Hematopoietic multipotent progenitor cell treated with erythropoietin and hydrocortisone succinate and interleukin-3 and kit ligand, for 4 days (in vitro differentiated cells): ENCODE measurements around the gene RGP1.

ENCODE experiments used
- DNase-seq: peaks from one replicate; pipeline ENCODE4 v3.0.0-alpha.2; 2015

The RGP1 gene

GRCh38 chr9:35774907-35775635 lies 26.0 kb downstream of the RGP1 start:
- peak; percentile 63 for DNase-seq

DNA sequence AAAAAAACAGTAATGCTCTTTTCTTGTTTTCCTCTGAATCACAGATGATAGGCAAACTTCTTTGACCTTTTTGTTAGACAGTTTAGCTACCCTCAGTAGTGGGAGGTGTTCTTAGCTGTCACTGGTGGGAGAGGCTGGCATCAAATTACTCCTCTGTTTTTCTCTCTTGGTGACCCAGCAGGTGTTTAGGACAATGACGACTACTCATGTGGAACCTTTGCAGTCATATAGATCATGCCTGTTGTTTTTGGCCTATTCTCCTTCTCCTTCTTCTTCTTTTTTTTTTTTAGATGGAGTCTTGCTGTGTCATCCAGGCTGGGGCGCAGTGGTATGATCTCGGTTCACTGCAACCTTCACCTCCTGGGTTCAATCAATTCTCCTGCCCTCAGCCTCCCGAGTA lies 26.9 kb downstream of the RGP1 start:
- no peak for DNase-seq

DNA sequence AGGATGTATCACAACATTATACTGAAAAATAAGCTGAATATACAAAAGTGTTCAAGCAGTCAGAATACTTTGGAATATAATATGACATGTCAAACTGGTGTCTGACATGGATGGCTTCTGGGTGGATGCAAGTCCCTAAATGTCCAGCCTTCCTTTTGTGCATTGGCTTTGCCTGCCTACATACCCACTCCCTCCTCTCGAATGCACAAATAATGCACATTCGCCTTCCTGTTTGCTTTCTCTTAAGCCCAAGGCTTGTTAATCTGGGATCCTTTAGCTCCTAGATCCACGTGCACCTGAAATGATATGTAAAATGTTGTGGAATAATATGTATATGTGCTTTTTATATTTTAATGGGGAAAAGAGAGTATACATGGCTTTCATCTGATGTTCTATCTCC lies 29.4 kb downstream of the RGP1 start:
- no peak for DNase-seq

GRCh38 chr9:35781066-35781465 lies 32.0 kb downstream of the RGP1 start:
- DNase-seq, result no peak

- no peak for DNase-seq
Observed at GRCh38 chr9:35783418-35783817, 34.3 kb downstream of the RGP1 start.

- no peak for DNase-seq
Observed at GRCh38 chr9:35789541-35789940, 40.5 kb downstream of the RGP1 start.

- no peak for DNase-seq
Observed at GRCh38 chr9:35790025-35790384, 40.9 kb downstream of the RGP1 start.

GRCh38 chr9:35790385-35791296 lies 41.6 kb downstream of the RGP1 start:
- DNase-seq, result peak; percentile 88

DNA sequence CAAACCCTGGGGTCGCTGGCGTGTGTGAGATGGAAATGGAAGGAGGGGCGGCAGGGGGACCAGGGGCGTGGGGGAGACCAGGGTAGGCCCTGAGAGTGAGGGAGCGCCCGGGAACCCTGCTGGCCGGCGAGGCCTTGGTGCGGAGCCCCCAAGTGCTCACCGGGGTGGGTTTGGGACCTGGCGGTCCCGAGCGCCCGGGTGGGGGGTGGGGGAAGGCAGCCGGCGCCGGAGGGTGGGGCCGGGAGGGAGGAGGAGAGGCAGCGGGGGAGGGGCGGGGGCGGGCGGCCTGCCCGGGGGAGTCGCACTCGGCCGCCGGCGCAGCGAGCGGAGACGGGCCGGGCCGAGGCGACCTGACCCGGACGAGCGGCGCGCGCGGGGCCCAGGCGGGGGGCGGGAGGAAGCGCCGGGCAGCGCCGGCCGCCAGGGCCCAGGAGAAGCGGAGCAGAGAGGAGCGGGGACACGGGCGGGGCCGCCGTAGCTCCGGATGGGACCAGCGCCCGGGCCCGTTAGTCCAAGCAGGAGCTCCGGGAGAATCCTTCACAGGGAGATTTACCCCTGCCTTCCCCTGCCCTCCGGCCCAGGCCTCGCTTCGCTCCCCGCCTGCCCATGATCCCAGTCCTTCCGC lies 42.3 kb downstream of the RGP1 start, which contains the start of gene NPR2:
Gene NPR2, plus strand, starts transcription at position 295 of the 625 bp plus-strand sequence. CDS start 818 bp downstream, outside the sequence.
- DNase-seq, result no peak

- DNase-seq, result no peak
Observed at GRCh38 chr9:35792024-35792813, 43.1 kb downstream of the RGP1 start.

- no peak for DNase-seq
Observed at GRCh38 chr9:35792826-35793225, 43.7 kb downstream of the RGP1 start.

DNA sequence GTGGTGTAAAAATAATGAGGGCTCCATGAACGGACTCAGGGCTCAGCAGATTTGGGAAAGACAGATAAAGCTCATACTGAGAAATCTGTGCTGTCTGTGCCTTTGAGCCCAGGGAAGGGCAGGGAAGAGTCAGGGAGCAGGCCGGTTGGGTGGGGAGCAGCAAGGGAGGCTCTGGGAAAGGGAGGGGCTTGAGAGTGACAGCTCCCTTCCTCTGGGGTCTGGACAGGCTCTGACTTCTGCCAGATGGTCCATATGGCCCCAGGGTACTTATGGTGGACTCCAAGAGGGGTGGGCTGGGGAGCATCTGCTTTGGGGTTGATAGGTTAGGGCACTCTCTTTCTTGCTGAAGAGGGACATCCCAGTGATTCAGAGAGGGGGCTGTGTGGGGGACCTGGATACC lies 44.4 kb downstream of the RGP1 start:
- no peak for DNase-seq

GRCh38 chr9:35795695-35796094 lies 46.6 kb downstream of the RGP1 start:
- no peak for DNase-seq

DNA sequence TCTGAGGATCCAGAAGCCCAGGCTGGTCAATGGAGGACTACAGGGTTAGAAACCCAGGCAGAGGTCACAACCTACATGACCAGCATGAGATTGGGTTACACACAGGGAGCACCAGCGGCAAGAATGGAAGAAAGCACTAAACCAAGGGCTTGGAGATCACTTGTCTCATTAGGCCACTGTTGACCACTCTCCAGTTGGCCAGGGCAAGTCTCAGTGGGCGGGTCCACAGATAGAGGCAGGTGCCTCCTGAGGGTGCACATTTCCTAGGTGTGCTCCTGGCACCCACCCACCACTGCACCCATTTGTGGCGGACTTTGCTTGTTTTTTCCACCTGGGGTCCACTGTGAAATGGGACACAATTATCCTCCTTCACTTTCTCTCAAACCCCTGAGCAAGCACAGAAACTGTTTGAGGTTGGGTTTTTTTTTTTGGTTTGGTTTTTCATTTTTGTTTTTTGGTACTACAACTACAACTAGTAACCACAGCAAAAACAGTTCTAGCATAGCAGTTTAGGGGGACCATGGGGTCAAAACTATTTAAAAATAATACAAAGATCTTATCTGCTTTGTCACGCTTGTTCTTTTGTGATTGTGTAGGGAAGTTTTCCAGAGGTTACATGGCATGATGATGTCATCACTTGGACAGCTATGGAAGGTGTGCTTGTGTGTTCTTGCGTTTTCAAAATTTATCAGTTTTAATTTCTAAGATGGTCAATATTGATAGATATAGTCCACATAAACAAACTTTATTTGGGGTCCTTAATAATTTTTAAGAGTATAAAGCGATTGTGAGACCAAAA lies 48.4 kb downstream of the RGP1 start:
- no peak for DNase-seq

DNA sequence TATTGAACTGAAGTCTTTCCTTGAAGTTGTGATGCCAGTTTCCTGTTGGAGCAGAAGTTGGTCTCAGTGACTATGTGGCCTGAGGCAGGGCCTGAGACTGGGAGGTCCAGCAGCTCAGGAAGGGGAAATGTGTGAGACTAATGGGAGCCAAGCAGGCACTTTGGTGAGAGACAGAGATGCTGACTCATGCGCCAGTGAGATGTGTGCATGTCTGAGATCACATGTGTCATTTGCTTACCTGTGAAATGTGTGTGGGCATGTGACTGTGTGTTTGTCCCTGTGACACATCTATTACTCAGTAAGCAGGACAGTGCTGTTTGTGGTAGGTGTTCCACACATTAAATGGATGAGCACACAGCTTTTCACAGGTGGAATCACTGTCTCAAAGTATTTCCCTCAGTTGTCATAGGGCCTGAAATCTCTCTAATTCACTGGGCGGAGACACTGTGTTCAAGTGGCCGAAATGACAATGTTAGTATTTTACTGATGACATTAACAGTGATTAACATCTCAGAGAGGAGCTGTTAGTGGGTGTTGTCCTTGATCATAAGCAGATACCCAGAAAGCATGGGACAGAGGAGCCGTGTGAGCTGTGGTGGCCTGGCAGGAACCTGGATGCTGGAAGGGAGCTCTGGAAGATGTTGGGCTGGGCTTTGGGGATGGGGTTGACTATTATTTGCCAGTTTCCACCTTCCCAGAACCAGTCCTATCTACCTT lies 49.7 kb downstream of the RGP1 start:
- no peak for DNase-seq

DNA sequence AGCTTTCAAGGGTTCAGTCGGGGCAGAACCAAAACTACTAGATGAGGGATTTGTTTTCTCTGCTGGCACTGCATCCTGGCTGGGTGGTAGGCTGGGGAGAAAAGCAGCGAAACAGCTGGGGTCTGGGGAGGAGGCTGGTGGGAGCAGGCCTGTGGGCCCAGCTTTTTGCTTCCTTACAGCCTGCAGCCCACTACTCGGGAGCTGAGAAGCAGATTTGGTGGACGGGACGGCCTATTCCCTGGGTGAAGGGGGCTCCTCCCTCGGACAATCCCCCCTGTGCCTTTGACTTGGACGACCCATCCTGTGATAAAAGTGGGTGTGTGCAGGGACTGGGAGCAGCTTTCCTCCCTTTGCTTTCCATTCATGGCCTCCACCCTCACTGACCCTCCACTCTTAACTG lies 51.4 kb downstream of the RGP1 start:
- no peak for DNase-seq

GRCh38 chr9:35801328-35802128 lies 52.4 kb downstream of the RGP1 start:
- DNase-seq, result no peak

GRCh38 chr9:35806101-35806500 lies 57.0 kb downstream of the RGP1 start:
- DNase-seq, result no peak
